K562 (cell line): Measurements from ENCODE around the gene ANKRD13A. TPM values are rescaled to one million over a fixed set of nuclear protein-coding genes. Genes with fewer than 3 reads are reported as not detected.
"Not testable (repeated sequence)": the region's sequence is repeated elsewhere in the genome, so short reads cannot be mapped to it uniquely, and the experiment has no call there.

Source experiments
- ATAC-seq: fragments of 200-7000 bp; cut with Tn5 transposase; 3 replicates; pipeline ENCODE4 v1.9.1; 2020; ENCODE audit warnings: moderate library complexity
- BruUV-seq: library from RNA; stranded (reverse); fragments of 400-500 nt; replicated peaks from 2 replicates; lab custom pipeline; 2021; lab: Mats Ljungman, UMichigan
- CTCF ChIA-PET: fragments of 300-600 bp; formaldehyde crosslinking; extraction: SDS; loops from one replicate; lab custom pipeline; 2021; ENCODE audit warnings: low intra/inter-chr PET ratio; lab: Yijun Ruan, JAX
- POLR2A ChIA-PET: fragments of 300-600, 350-650 bp; sonication (Branson Sonifier 250); formaldehyde crosslinking; extraction: SDS; loops from one replicate; lab custom pipeline; 2021; ENCODE audit warnings: antibody characterized with exemption, inconsistent platforms; lab: Yijun Ruan, JAX
- DNase-seq, 4 experiments: peaks; one replicate each; pipeline versions ENCODE4 v3.0.0 to v3.0.0-alpha.2; 2011 to 2018; ENCODE audit warnings: low spot score in 3 of 4, mixed read lengths in 3 of 4; ENCODE audit errors: extremely low read depth in 1 of 4
- FAIRE-seq: peaks from 2 replicates; lab custom pipeline; 2011; peaks lifted over from hg19 to GRCh38; lab: Jason Lieb, UNC
- H2AFZ ChIP-seq: 2 replicates; pipeline ENCODE4 v1.6.0; 2011; ENCODE audit warnings: low read depth, low read length, control low read depth, inconsistent platforms
- H3K27ac ChIP-seq: fragments of 200-600 bp; 3 replicates; pipeline ENCODE4 v1.8.0; 2011; ENCODE audit warnings: low read depth, mild to moderate bottlenecking, control low read depth, inconsistent platforms, low read length, moderate library complexity, mixed read lengths; ENCODE audit errors: extremely low read depth
- H3K27me3 ChIP-seq, 2 experiments: fragments of 300-600 bp in 1 of 2; 2 replicates in 1 of 2; 3 replicates in 1 of 2; pipeline versions ENCODE4 v1.6.0 to v1.8.0; 2011; ENCODE audit warnings: inconsistent platforms in 2 of 2, low read length in 2 of 2, mild to moderate bottlenecking in 1 of 2, mixed read lengths in 1 of 2, moderate library complexity in 1 of 2; ENCODE audit not compliant: control insufficient read depth in 2 of 2, insufficient read depth in 2 of 2
- H3K36me3 ChIP-seq: fragments of 300-600 bp; 3 replicates; pipeline ENCODE4 v1.8.0; 2011; ENCODE audit warnings: mild to moderate bottlenecking, low read length, inconsistent platforms; ENCODE audit not compliant: control insufficient read depth, insufficient read depth
- H3K4me1 ChIP-seq, 2 experiments: fragments of 200-600 bp in 1 of 2; replicated peaks in 1 of 2; 2 replicates in 1 of 2; 3 replicates in 1 of 2; pipeline versions ENCODE4 v1.5.1 to v1.8.0; 2011; ENCODE audit warnings: inconsistent platforms in 2 of 2, low read length in 2 of 2, mild to moderate bottlenecking in 1 of 2, mixed read lengths in 1 of 2, moderate library complexity in 1 of 2; ENCODE audit not compliant: control insufficient read depth in 2 of 2, insufficient read depth in 2 of 2
- H3K4me2 ChIP-seq: 2 replicates; pipeline ENCODE4 v1.6.1; 2011; ENCODE audit warnings: low read length, control low read depth, inconsistent platforms, mixed read lengths; ENCODE audit not compliant: insufficient read depth
- H3K4me3 ChIP-seq: fragments of 200-600 bp; sonication (generic), shearing (Covaris generic); 2 replicates; pipeline ENCODE4 v1.5.1; 2016; ENCODE audit warnings: control low read depth, inconsistent platforms
- H3K79me2 ChIP-seq: fragments of 200-600 bp; 3 replicates; pipeline ENCODE4 v1.8.0; 2011; ENCODE audit warnings: low read length, inconsistent platforms; ENCODE audit not compliant: control insufficient read depth, insufficient read depth
- H3K9ac ChIP-seq, 2 experiments: 2 replicates each; pipeline versions ENCODE4 v1.6.0 to v1.6.1; 2011; ENCODE audit warnings: low read depth in 2 of 2, low read length in 2 of 2, control low read depth in 1 of 2, inconsistent platforms in 1 of 2, mild to moderate bottlenecking in 1 of 2, mixed read lengths in 1 of 2; ENCODE audit not compliant: insufficient read depth in 1 of 2
- H3K9me1 ChIP-seq: one replicate; pipeline ENCODE4 v1.6.0; 2011; ENCODE audit warnings: inconsistent platforms, mild to moderate bottlenecking, low read length, moderate library complexity; ENCODE audit not compliant: control insufficient read depth, insufficient read depth
- H3K9me3 ChIP-seq: replicated peaks from 2 replicates; pipeline ENCODE4 v1.5.1; 2011; ENCODE audit warnings: low read depth, low read length, inconsistent platforms; ENCODE audit not compliant: control insufficient read depth, insufficient read depth
- H4K20me1 ChIP-seq: replicated peaks from 2 replicates; pipeline ENCODE4 v1.6.1; 2011; ENCODE audit warnings: low read length, inconsistent platforms, mixed read lengths; ENCODE audit not compliant: control insufficient read depth, insufficient read depth
- ZFX ChIP-seq: sonication (generic); formaldehyde crosslinking; IDR thresholded peaks from 2 replicates; pipeline ENCODE4 v1.8.0; 2022; ENCODE audit warnings: mild to moderate bottlenecking, missing genetic modification reagents, moderate library complexity
- WGBS: fragments of 100-300 bp; shearing (Covaris generic); methylation state at CpG from one replicate; pipeline ENCODE4 v1.1.6; 2016; ENCODE audit warnings: low coverage, mixed read lengths; ENCODE audit not compliant: insufficient coverage; ENCODE audit errors: missing lambda C conversion rate; 5-methylcytosine and 5-hydroxymethylcytosine counted together
- in situ Hi-C: fragments of 300-500 bp; cut with MboI; formaldehyde crosslinking; loops from 4 replicates; pipeline ENCODE4 v1.15.0; 2018; ENCODE audit warnings: inconsistent platforms, mixed read lengths
- intact Hi-C: fragments of 100-400 bp; cut with micrococcal nuclease; formaldehyde crosslinking; loops from 2 replicates; pipeline ENCODE4 v1.14.2; 2022
- polyA plus RNA-seq, 8 experiments: library from polyadenylated mRNA; depleted of rRNA in 4 of 8; stranded (reverse) in 5 of 8; unstranded in 3 of 8; fragments of >200 nt; fragmentation: Nextera tagmentation in 2 of 8; fragmentation: Illumina TruSeq in 1 of 8; extraction: Ambion mirVana in 2 of 8; extraction: Trizol in 1 of 8; gene quantifications; 2 replicates each; pipeline versions ENCODE4 v1.2.1 to v1.2.3, GENCODE V29; 2011 to 2014; ENCODE audit warnings: inconsistent platforms in 1 of 8, missing spikeins in 1 of 8
- total RNA-seq, 7 experiments: library from RNA; depleted of rRNA in 6 of 7; stranded (reverse); fragments of >200 nt in 6 of 7; fragmentation: Illumina TruSeq in 2 of 7; extraction: Trizol in 2 of 7; gene quantifications; 2 replicates each; pipeline versions ENCODE4 v1.2.1 to v1.2.3, GENCODE V29; 2011 to 2021; ENCODE audit warnings: low replicate concordance in 1 of 7
- TF ChIP-seq, protein P1 (sequence below): sonication (generic); formaldehyde crosslinking; IDR thresholded peaks from 2 replicates; pipeline ENCODE4 v1.8.0; 2023; ENCODE audit warnings: mild to moderate bottlenecking, missing genetic modification reagents

The ANKRD13A gene
- total and polyA plus RNA-seq, 9 of the 15 experiments (the other 6 are each of a cell fraction or from before 2014, with no cell fraction given): 5.0 to 55.0 (median 41.5) TPM

DNA sequence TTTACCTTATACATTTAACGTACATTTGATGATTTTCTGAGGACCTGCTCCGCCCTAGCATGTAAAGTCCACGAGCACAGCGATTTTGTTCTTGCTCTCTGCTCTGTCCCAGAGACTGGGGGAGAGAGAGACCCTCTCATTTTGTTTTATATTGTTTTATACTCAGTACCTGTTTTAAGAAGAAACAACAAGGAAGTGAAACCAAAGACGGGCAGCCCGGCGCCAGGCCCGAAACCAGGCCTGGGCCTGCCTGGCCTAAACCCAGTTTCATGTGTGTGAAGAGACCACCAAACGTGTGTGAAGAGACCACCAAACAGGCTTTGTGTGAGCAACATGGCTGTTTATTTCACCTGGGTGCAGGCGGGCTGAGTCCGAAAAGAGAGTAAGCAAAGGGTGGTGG lies 49.8 kb downstream of the ANKRD13A start:
- intact Hi-C loops: loop anchor here (5.0 kb wide), 1 partner anchor 48 kb away; no protein-coding TSS in a partner anchor
- H3K27me3 ChIP-seq, FAIRE-seq, H3K9me1 ChIP-seq, in situ Hi-C loops, H4K20me1 ChIP-seq, H3K9me3 ChIP-seq, ATAC-seq, DNase-seq, H3K36me3 ChIP-seq, POLR2A ChIA-PET: not testable (repeated sequence)
- CTCF ChIA-PET: interaction anchor here (0.7 kb wide), 1 partner anchor 52 kb away, joined by 4 read pairs; no protein-coding TSS in a partner anchor
- 75% methylated on average over 11 of the region's 11 CpGs for WGBS
- H3K27ac ChIP-seq: peak overlapping the region; percentile 75
- peaks cover 11 to 16% of the 10 kb centered on the region in 2 experiments for H3K4me1 ChIP-seq
- peak overlapping the region; percentile 60 for H3K4me3 ChIP-seq
- peak overlapping the region in 1 of 2 experiments; percentile 59; a peak in 2 of 4 replicates for H3K9ac ChIP-seq
- BruUV-seq: TSS peak; percentile 97
- peak overlapping the region; percentile 90 for H3K4me2 ChIP-seq
- peak overlapping the region; percentile 94 for H2AFZ ChIP-seq
- TF ChIP-seq, protein P1, sequence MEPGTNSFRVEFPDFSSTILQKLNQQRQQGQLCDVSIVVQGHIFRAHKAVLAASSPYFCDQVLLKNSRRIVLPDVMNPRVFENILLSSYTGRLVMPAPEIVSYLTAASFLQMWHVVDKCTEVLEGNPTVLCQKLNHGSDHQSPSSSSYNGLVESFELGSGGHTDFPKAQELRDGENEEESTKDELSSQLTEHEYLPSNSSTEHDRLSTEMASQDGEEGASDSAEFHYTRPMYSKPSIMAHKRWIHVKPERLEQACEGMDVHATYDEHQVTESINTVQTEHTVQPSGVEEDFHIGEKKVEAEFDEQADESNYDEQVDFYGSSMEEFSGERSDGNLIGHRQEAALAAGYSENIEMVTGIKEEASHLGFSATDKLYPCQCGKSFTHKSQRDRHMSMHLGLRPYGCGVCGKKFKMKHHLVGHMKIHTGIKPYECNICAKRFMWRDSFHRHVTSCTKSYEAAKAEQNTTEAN (CRISPR knock-in tag): 0 out of 2 replicates have a peak, but pooled peaks have one; percentile 13
- TF ChIP-seq ZFX (CRISPR knock-in tag): 0 out of 2 replicates have a peak, but pooled peaks have one; percentile 29
- peaks cover 17% of the 10 kb centered on the region for H3K79me2 ChIP-seq

- 79% methylated on average over 9 of the region's 9 CpGs for WGBS
- H3K27ac ChIP-seq, FAIRE-seq, H3K9me1 ChIP-seq, in situ Hi-C loops, CTCF ChIA-PET, BruUV-seq, H3K9me3 ChIP-seq, H3K27me3 ChIP-seq, ATAC-seq, H4K20me1 ChIP-seq, H3K4me2 ChIP-seq, H3K4me3 ChIP-seq, DNase-seq, H3K36me3 ChIP-seq, H3K9ac ChIP-seq: not testable (repeated sequence)
- Histone ChIP-seq H2AFZ (peak overlapping the region; percentile 94; the same call in 1 of the 2 replicates), H3K79me2 (peaks cover 17% of the 10 kb centered on the region), H3K4me1 (peaks cover 11 to 16% of the 10 kb centered on the region in 2 experiments)
- POLR2A ChIA-PET: interaction anchor here (0.6 to 0.8 kb wide), 3 partner anchors 10 to 116 kb away, joined by 3 read pairs; no protein-coding TSS in a partner anchor
- intact Hi-C loops: loop anchor here (5.0 kb wide), 1 partner anchor 48 kb away; no protein-coding TSS in a partner anchor
Measured at GRCh38 chr12:110049666-110050065, 50.4 kb downstream of the ANKRD13A start.
